K562 (cell line): Measurements from ENCODE around the gene BRF1. TPM values are rescaled to one million over a fixed set of nuclear protein-coding genes. Genes with fewer than 3 reads are reported as not detected.

Experiments
- ATAC-seq: fragments of 200-7000 bp; cut with Tn5 transposase; 3 replicates; pipeline ENCODE4 v1.9.1; 2020; ENCODE audit warnings: moderate library complexity
- BruUV-seq: library from RNA; stranded (reverse); fragments of 400-500 nt; replicated peaks from 2 replicates; lab custom pipeline; 2021; lab: Mats Ljungman, UMichigan
- CTCF ChIA-PET: fragments of 300-600 bp; formaldehyde crosslinking; extraction: SDS; loops from one replicate; lab custom pipeline; 2021; ENCODE audit warnings: low intra/inter-chr PET ratio; lab: Yijun Ruan, JAX
- POLR2A ChIA-PET: fragments of 300-600, 350-650 bp; sonication (Branson Sonifier 250); formaldehyde crosslinking; extraction: SDS; loops from one replicate; lab custom pipeline; 2021; ENCODE audit warnings: antibody characterized with exemption, inconsistent platforms; lab: Yijun Ruan, JAX
- DNase-seq, 4 experiments: peaks; one replicate each; pipeline versions ENCODE4 v3.0.0 to v3.0.0-alpha.2; 2011 to 2018; ENCODE audit warnings: low spot score in 3 of 4, mixed read lengths in 3 of 4; ENCODE audit errors: extremely low read depth in 1 of 4
- FAIRE-seq: peaks from 2 replicates; lab custom pipeline; 2011; peaks lifted over from hg19 to GRCh38; lab: Jason Lieb, UNC
- H2AFZ ChIP-seq: 2 replicates; pipeline ENCODE4 v1.6.0; 2011; ENCODE audit warnings: low read depth, low read length, control low read depth, inconsistent platforms
- H3K27ac ChIP-seq: fragments of 200-600 bp; 3 replicates; pipeline ENCODE4 v1.8.0; 2011; ENCODE audit warnings: low read depth, mild to moderate bottlenecking, control low read depth, inconsistent platforms, low read length, moderate library complexity, mixed read lengths; ENCODE audit errors: extremely low read depth
- H3K27me3 ChIP-seq, 2 experiments: fragments of 300-600 bp in 1 of 2; 2 replicates in 1 of 2; 3 replicates in 1 of 2; pipeline versions ENCODE4 v1.6.0 to v1.8.0; 2011; ENCODE audit warnings: inconsistent platforms in 2 of 2, low read length in 2 of 2, mild to moderate bottlenecking in 1 of 2, mixed read lengths in 1 of 2, moderate library complexity in 1 of 2; ENCODE audit not compliant: control insufficient read depth in 2 of 2, insufficient read depth in 2 of 2
- H3K36me3 ChIP-seq: fragments of 300-600 bp; 3 replicates; pipeline ENCODE4 v1.8.0; 2011; ENCODE audit warnings: mild to moderate bottlenecking, low read length, inconsistent platforms; ENCODE audit not compliant: control insufficient read depth, insufficient read depth
- H3K4me1 ChIP-seq, 2 experiments: fragments of 200-600 bp in 1 of 2; replicated peaks in 1 of 2; 2 replicates in 1 of 2; 3 replicates in 1 of 2; pipeline versions ENCODE4 v1.5.1 to v1.8.0; 2011; ENCODE audit warnings: inconsistent platforms in 2 of 2, low read length in 2 of 2, mild to moderate bottlenecking in 1 of 2, mixed read lengths in 1 of 2, moderate library complexity in 1 of 2; ENCODE audit not compliant: control insufficient read depth in 2 of 2, insufficient read depth in 2 of 2
- H3K4me2 ChIP-seq: 2 replicates; pipeline ENCODE4 v1.6.1; 2011; ENCODE audit warnings: low read length, control low read depth, inconsistent platforms, mixed read lengths; ENCODE audit not compliant: insufficient read depth
- H3K4me3 ChIP-seq: fragments of 200-600 bp; sonication (generic), shearing (Covaris generic); 2 replicates; pipeline ENCODE4 v1.5.1; 2016; ENCODE audit warnings: control low read depth, inconsistent platforms
- H3K79me2 ChIP-seq: fragments of 200-600 bp; 3 replicates; pipeline ENCODE4 v1.8.0; 2011; ENCODE audit warnings: low read length, inconsistent platforms; ENCODE audit not compliant: control insufficient read depth, insufficient read depth
- H3K9ac ChIP-seq, 2 experiments: 2 replicates each; pipeline versions ENCODE4 v1.6.0 to v1.6.1; 2011; ENCODE audit warnings: low read depth in 2 of 2, low read length in 2 of 2, control low read depth in 1 of 2, inconsistent platforms in 1 of 2, mild to moderate bottlenecking in 1 of 2, mixed read lengths in 1 of 2; ENCODE audit not compliant: insufficient read depth in 1 of 2
- H3K9me1 ChIP-seq: one replicate; pipeline ENCODE4 v1.6.0; 2011; ENCODE audit warnings: inconsistent platforms, mild to moderate bottlenecking, low read length, moderate library complexity; ENCODE audit not compliant: control insufficient read depth, insufficient read depth
- H3K9me3 ChIP-seq: replicated peaks from 2 replicates; pipeline ENCODE4 v1.5.1; 2011; ENCODE audit warnings: low read depth, low read length, inconsistent platforms; ENCODE audit not compliant: control insufficient read depth, insufficient read depth
- H4K20me1 ChIP-seq: replicated peaks from 2 replicates; pipeline ENCODE4 v1.6.1; 2011; ENCODE audit warnings: low read length, inconsistent platforms, mixed read lengths; ENCODE audit not compliant: control insufficient read depth, insufficient read depth
- ATF3 ChIP-seq, 2 experiments: fragments of 450-650 bp in 1 of 2; sonication (generic) in 1 of 2; formaldehyde crosslinking in 1 of 2; IDR thresholded peaks in 1 of 2; conservative IDR thresholded peaks in 1 of 2; 2 replicates each; pipeline versions ENCODE4 v1.6.1 to v1.8.1; 2016 to 2023; ENCODE audit warnings: mild to moderate bottlenecking in 2 of 2, moderate library complexity in 2 of 2, inconsistent platforms in 1 of 2, missing genetic modification reagents in 1 of 2
- ZFP36 ChIP-seq: fragments of 150-350 bp; IDR thresholded peaks from 2 replicates; pipeline ENCODE4 v1.6.1; 2018; ENCODE audit warnings: low read length, low read depth; ENCODE audit not compliant: partially characterized antibody
- WGBS: fragments of 100-300 bp; shearing (Covaris generic); methylation state at CpG from one replicate; pipeline ENCODE4 v1.1.6; 2016; ENCODE audit warnings: low coverage, mixed read lengths; ENCODE audit not compliant: insufficient coverage; ENCODE audit errors: missing lambda C conversion rate; 5-methylcytosine and 5-hydroxymethylcytosine counted together
- in situ Hi-C: fragments of 300-500 bp; cut with MboI; formaldehyde crosslinking; loops from 4 replicates; pipeline ENCODE4 v1.15.0; 2018; ENCODE audit warnings: inconsistent platforms, mixed read lengths
- intact Hi-C: fragments of 100-400 bp; cut with micrococcal nuclease; formaldehyde crosslinking; loops from 2 replicates; pipeline ENCODE4 v1.14.2; 2022
- polyA plus RNA-seq, 8 experiments: library from polyadenylated mRNA; depleted of rRNA in 4 of 8; stranded (reverse) in 5 of 8; unstranded in 3 of 8; fragments of >200 nt; fragmentation: Nextera tagmentation in 2 of 8; fragmentation: Illumina TruSeq in 1 of 8; extraction: Ambion mirVana in 2 of 8; extraction: Trizol in 1 of 8; gene quantifications; 2 replicates each; pipeline versions ENCODE4 v1.2.1 to v1.2.3, GENCODE V29; 2011 to 2014; ENCODE audit warnings: inconsistent platforms in 1 of 8, missing spikeins in 1 of 8
- total RNA-seq, 7 experiments: library from RNA; depleted of rRNA in 6 of 7; stranded (reverse); fragments of >200 nt in 6 of 7; fragmentation: Illumina TruSeq in 2 of 7; extraction: Trizol in 2 of 7; gene quantifications; 2 replicates each; pipeline versions ENCODE4 v1.2.1 to v1.2.3, GENCODE V29; 2011 to 2021; ENCODE audit warnings: low replicate concordance in 1 of 7

The BRF1 gene
- total and polyA plus RNA-seq, 9 of the 15 experiments (the other 6 are each of a cell fraction or from before 2014, with no cell fraction given): 0.14 to 24.6 (median 8.2) TPM

DNA sequence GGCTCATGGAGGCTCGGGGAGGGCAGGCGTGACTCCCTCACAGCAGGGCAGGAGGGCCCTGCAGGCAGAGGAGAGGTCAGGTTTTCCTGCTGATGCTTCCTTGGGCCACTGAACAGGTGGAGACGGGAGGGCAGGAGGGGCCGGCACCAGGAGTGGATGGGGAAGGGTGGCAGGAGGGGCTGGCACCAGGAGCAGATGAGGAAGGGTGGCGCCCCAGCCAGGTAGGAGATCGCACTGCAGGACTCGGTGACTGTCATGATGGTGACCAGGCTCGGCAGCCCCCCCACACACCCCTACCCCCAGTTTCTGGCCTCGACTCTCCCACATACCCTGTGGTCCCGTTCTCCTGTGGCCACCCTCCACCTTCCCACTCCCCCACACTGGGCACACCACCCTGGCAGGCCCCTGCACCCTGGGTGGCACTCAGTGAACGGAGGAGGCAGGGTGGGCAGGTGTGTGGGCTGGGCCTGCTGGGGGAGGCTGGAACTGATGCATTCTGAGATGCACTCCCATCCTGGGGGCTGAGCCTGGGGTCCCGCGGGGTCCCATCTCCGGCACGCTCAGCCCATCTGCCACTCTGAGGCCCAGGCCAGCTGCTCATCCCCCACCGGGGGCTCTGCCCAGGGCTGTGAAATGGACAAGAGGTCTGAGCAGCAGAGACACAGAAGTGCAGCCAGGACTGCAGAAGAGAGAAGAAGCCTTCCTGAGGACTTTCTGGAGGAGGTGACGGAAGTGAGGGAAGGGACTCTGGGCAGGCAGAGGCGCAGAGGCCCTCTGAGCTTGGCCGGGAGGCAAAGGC, 122.5 kb downstream of the BRF1 start:
- Histone ChIP-seq H3K79me2 (no peaks in the 10 kb centered on the region), H4K20me1 (no peaks in the 10 kb centered on the region), H2AFZ (no peak overlapping the region), H3K27ac (no peak overlapping the region), H3K9ac (no peak overlapping the region), H3K4me2 (no peak overlapping the region), H3K36me3 (no peaks in the 10 kb centered on the region), H3K9me3 (no peaks in the 10 kb centered on the region), H3K4me3 (no peak overlapping the region), H3K4me1 (peaks cover 3 to 70% of the 10 kb centered on the region in 2 experiments; a peak in 4 of 5 replicates), H3K9me1 (no peaks in the 10 kb centered on the region), H3K27me3 (no peaks in the 10 kb centered on the region)
- in situ Hi-C loops (no loop called here), intact Hi-C loops (no loop called here)
- POLR2A ChIA-PET: interaction anchor here (0.7 kb wide), 1 partner anchor 440 kb away, joined by 4 read pairs; no protein-coding TSS in a partner anchor
- no peak for ATAC-seq
- FAIRE-seq: no peak
- no peak for DNase-seq
- CTCF ChIA-PET: no interaction called here
- TF ChIP-seq ZFP36: peak; percentile 93
- no peak for TF ChIP-seq ATF3 (IDR thresholded peaks at IDR 0.05)
- TF ChIP-seq ATF3 (CRISPR knock-in tag; conservative IDR thresholded peaks at IDR 0.05): no peak
- WGBS: 73% methylated on average over 6 of the region's 19 CpGs
- BruUV-seq: no TSS peak
